K562 (cell line): Measurements from ENCODE around the gene SCARF1. TPM values are rescaled to one million over a fixed set of nuclear protein-coding genes. Genes with fewer than 3 reads are reported as not detected.

Experiments used
- ATAC-seq: fragments of 200-7000 bp; cut with Tn5 transposase; 3 replicates; pipeline ENCODE4 v1.9.1; 2020; ENCODE audit warnings: moderate library complexity
- BruUV-seq: library from RNA; stranded (reverse); fragments of 400-500 nt; replicated peaks from 2 replicates; lab custom pipeline; 2021; lab: Mats Ljungman, UMichigan
- CTCF ChIA-PET: fragments of 300-600 bp; formaldehyde crosslinking; extraction: SDS; loops from one replicate; lab custom pipeline; 2021; ENCODE audit warnings: low intra/inter-chr PET ratio; lab: Yijun Ruan, JAX
- POLR2A ChIA-PET: fragments of 300-600, 350-650 bp; sonication (Branson Sonifier 250); formaldehyde crosslinking; extraction: SDS; loops from one replicate; lab custom pipeline; 2021; ENCODE audit warnings: antibody characterized with exemption, inconsistent platforms; lab: Yijun Ruan, JAX
- DNase-seq, 4 experiments: peaks; one replicate each; pipeline versions ENCODE4 v3.0.0 to v3.0.0-alpha.2; 2011 to 2018; ENCODE audit warnings: low spot score in 3 of 4, mixed read lengths in 3 of 4; ENCODE audit errors: extremely low read depth in 1 of 4
- FAIRE-seq: peaks from 2 replicates; lab custom pipeline; 2011; peaks lifted over from hg19 to GRCh38; lab: Jason Lieb, UNC
- H2AFZ ChIP-seq: 2 replicates; pipeline ENCODE4 v1.6.0; 2011; ENCODE audit warnings: low read depth, low read length, control low read depth, inconsistent platforms
- H3K27ac ChIP-seq: fragments of 200-600 bp; 3 replicates; pipeline ENCODE4 v1.8.0; 2011; ENCODE audit warnings: low read depth, mild to moderate bottlenecking, control low read depth, inconsistent platforms, low read length, moderate library complexity, mixed read lengths; ENCODE audit errors: extremely low read depth
- H3K27me3 ChIP-seq, 2 experiments: fragments of 300-600 bp in 1 of 2; 2 replicates in 1 of 2; 3 replicates in 1 of 2; pipeline versions ENCODE4 v1.6.0 to v1.8.0; 2011; ENCODE audit warnings: inconsistent platforms in 2 of 2, low read length in 2 of 2, mild to moderate bottlenecking in 1 of 2, mixed read lengths in 1 of 2, moderate library complexity in 1 of 2; ENCODE audit not compliant: control insufficient read depth in 2 of 2, insufficient read depth in 2 of 2
- H3K36me3 ChIP-seq: fragments of 300-600 bp; 3 replicates; pipeline ENCODE4 v1.8.0; 2011; ENCODE audit warnings: mild to moderate bottlenecking, low read length, inconsistent platforms; ENCODE audit not compliant: control insufficient read depth, insufficient read depth
- H3K4me1 ChIP-seq, 2 experiments: fragments of 200-600 bp in 1 of 2; replicated peaks in 1 of 2; 2 replicates in 1 of 2; 3 replicates in 1 of 2; pipeline versions ENCODE4 v1.5.1 to v1.8.0; 2011; ENCODE audit warnings: inconsistent platforms in 2 of 2, low read length in 2 of 2, mild to moderate bottlenecking in 1 of 2, mixed read lengths in 1 of 2, moderate library complexity in 1 of 2; ENCODE audit not compliant: control insufficient read depth in 2 of 2, insufficient read depth in 2 of 2
- H3K4me2 ChIP-seq: 2 replicates; pipeline ENCODE4 v1.6.1; 2011; ENCODE audit warnings: low read length, control low read depth, inconsistent platforms, mixed read lengths; ENCODE audit not compliant: insufficient read depth
- H3K4me3 ChIP-seq: fragments of 200-600 bp; sonication (generic), shearing (Covaris generic); 2 replicates; pipeline ENCODE4 v1.5.1; 2016; ENCODE audit warnings: control low read depth, inconsistent platforms
- H3K79me2 ChIP-seq: fragments of 200-600 bp; 3 replicates; pipeline ENCODE4 v1.8.0; 2011; ENCODE audit warnings: low read length, inconsistent platforms; ENCODE audit not compliant: control insufficient read depth, insufficient read depth
- H3K9ac ChIP-seq, 2 experiments: 2 replicates each; pipeline versions ENCODE4 v1.6.0 to v1.6.1; 2011; ENCODE audit warnings: low read depth in 2 of 2, low read length in 2 of 2, control low read depth in 1 of 2, inconsistent platforms in 1 of 2, mild to moderate bottlenecking in 1 of 2, mixed read lengths in 1 of 2; ENCODE audit not compliant: insufficient read depth in 1 of 2
- H3K9me1 ChIP-seq: one replicate; pipeline ENCODE4 v1.6.0; 2011; ENCODE audit warnings: inconsistent platforms, mild to moderate bottlenecking, low read length, moderate library complexity; ENCODE audit not compliant: control insufficient read depth, insufficient read depth
- H3K9me3 ChIP-seq: replicated peaks from 2 replicates; pipeline ENCODE4 v1.5.1; 2011; ENCODE audit warnings: low read depth, low read length, inconsistent platforms; ENCODE audit not compliant: control insufficient read depth, insufficient read depth
- H4K20me1 ChIP-seq: replicated peaks from 2 replicates; pipeline ENCODE4 v1.6.1; 2011; ENCODE audit warnings: low read length, inconsistent platforms, mixed read lengths; ENCODE audit not compliant: control insufficient read depth, insufficient read depth
- CBFA2T3 ChIP-seq: fragments of 450-650 bp; IDR thresholded peaks from 2 replicates; pipeline ENCODE4 v1.6.1; 2017
- CBX1 ChIP-seq: sonication (generic); IDR thresholded peaks from 2 replicates; pipeline ENCODE4 v1.6.1; 2016; ENCODE audit warnings: antibody characterized with exemption, low read depth, mild to moderate bottlenecking
- CBX5 ChIP-seq: IDR thresholded peaks from 2 replicates; pipeline ENCODE4 v1.6.1; 2014; ENCODE audit warnings: low read depth, borderline replicate concordance
- CTBP1 ChIP-seq: fragments of 450-650 bp; IDR thresholded peaks from 2 replicates; pipeline ENCODE4 v1.6.1; 2016; ENCODE audit warnings: borderline replicate concordance
- E2F4 ChIP-seq: sonication (generic); formaldehyde crosslinking; IDR thresholded peaks from 2 replicates; pipeline ENCODE4 v1.8.0; 2022; ENCODE audit warnings: mild to moderate bottlenecking, low read depth, missing genetic modification reagents
- SP1 ChIP-seq: sonication (generic); formaldehyde crosslinking; IDR thresholded peaks from 2 replicates; pipeline ENCODE4 v1.8.1; 2022; ENCODE audit warnings: mild to moderate bottlenecking, missing genetic modification reagents
- TSHZ1 ChIP-seq: fragments of 250-450 bp; sonication (Bioruptor Pico); IDR thresholded peaks from 2 replicates; pipeline ENCODE4 v1.4.0; 2020; ENCODE audit warnings: mild to moderate bottlenecking, moderate library complexity
- ZNF79 ChIP-seq: fragments of 250-450 bp; sonication (Bioruptor Pico); IDR thresholded peaks from 2 replicates; pipeline ENCODE4 v1.4.0; 2020; ENCODE audit warnings: low read depth, mild to moderate bottlenecking, moderate library complexity
- WGBS: fragments of 100-300 bp; shearing (Covaris generic); methylation state at CpG from one replicate; pipeline ENCODE4 v1.1.6; 2016; ENCODE audit warnings: low coverage, mixed read lengths; ENCODE audit not compliant: insufficient coverage; ENCODE audit errors: missing lambda C conversion rate; 5-methylcytosine and 5-hydroxymethylcytosine counted together
- in situ Hi-C: fragments of 300-500 bp; cut with MboI; formaldehyde crosslinking; loops from 4 replicates; pipeline ENCODE4 v1.15.0; 2018; ENCODE audit warnings: inconsistent platforms, mixed read lengths
- intact Hi-C: fragments of 100-400 bp; cut with micrococcal nuclease; formaldehyde crosslinking; loops from 2 replicates; pipeline ENCODE4 v1.14.2; 2022
- polyA plus RNA-seq, 8 experiments: library from polyadenylated mRNA; depleted of rRNA in 4 of 8; stranded (reverse) in 5 of 8; unstranded in 3 of 8; fragments of >200 nt; fragmentation: Nextera tagmentation in 2 of 8; fragmentation: Illumina TruSeq in 1 of 8; extraction: Ambion mirVana in 2 of 8; extraction: Trizol in 1 of 8; gene quantifications; 2 replicates each; pipeline versions ENCODE4 v1.2.1 to v1.2.3, GENCODE V29; 2011 to 2014; ENCODE audit warnings: inconsistent platforms in 1 of 8, missing spikeins in 1 of 8
- total RNA-seq, 7 experiments: library from RNA; depleted of rRNA in 6 of 7; stranded (reverse); fragments of >200 nt in 6 of 7; fragmentation: Illumina TruSeq in 2 of 7; extraction: Trizol in 2 of 7; gene quantifications; 2 replicates each; pipeline versions ENCODE4 v1.2.1 to v1.2.3, GENCODE V29; 2011 to 2021; ENCODE audit warnings: low replicate concordance in 1 of 7

The SCARF1 gene
- total and polyA plus RNA-seq, 9 of the 15 experiments (the other 6 are each of a cell fraction or from before 2014, with no cell fraction given): 0.04 to 2.1 (median 0.63) TPM

- ATAC-seq: no peak
- H2AFZ ChIP-seq: no peak overlapping the region
- no peaks in the 10 kb centered on the region for H3K9me3 ChIP-seq
- peaks cover 3% of the 10 kb centered on the region; the same call in 1 of the 3 replicates for H3K79me2 ChIP-seq
- no peak overlapping the region for H3K9ac ChIP-seq
- intact Hi-C loops (no loop called here), in situ Hi-C loops (no loop called here)
- H3K36me3 ChIP-seq: peaks cover 85% of the 10 kb centered on the region
- ChIA-PET CTCF (no interaction called here), POLR2A (interaction anchor here (0.8 to 2.4 kb wide), 3 partner anchors 10 to 22 kb away, joined by 4 to 20 read pairs (median 5); partner anchors contain the start of gene RILP)
- no peak for DNase-seq
- H4K20me1 ChIP-seq: no peaks in the 10 kb centered on the region
- no peak overlapping the region for H3K4me3 ChIP-seq
- 94% methylated on average over 11 of the region's 12 CpGs for WGBS
- no peak overlapping the region for H3K4me2 ChIP-seq
- no peaks in the 10 kb centered on the region for H3K27me3 ChIP-seq
- H3K9me1 ChIP-seq: no peaks in the 10 kb centered on the region
- BruUV-seq: TSS peak; percentile 61
- no peak for FAIRE-seq
- H3K27ac ChIP-seq: no peak overlapping the region
- H3K4me1 ChIP-seq: no peaks in the 10 kb centered on the region; a peak in 1 of 5 replicates
- TF ChIP-seq SP1 (CRISPR knock-in tag) (no peak), CBX1 (no peak), CTBP1 (no peak), TSHZ1 (CRISPR knock-in tag) (no peak), ZNF79 (CRISPR knock-in tag) (no peak), E2F4 (CRISPR knock-in tag) (no peak), CBFA2T3 (no peak), CBX5 (no peak)
These were observed 15.5 kb upstream of the SCARF1 start for GRCh38 chr17:1661045-1661444.
